ENCODE measurements around the gene SPAG16.

The SPAG16 gene

DNA sequence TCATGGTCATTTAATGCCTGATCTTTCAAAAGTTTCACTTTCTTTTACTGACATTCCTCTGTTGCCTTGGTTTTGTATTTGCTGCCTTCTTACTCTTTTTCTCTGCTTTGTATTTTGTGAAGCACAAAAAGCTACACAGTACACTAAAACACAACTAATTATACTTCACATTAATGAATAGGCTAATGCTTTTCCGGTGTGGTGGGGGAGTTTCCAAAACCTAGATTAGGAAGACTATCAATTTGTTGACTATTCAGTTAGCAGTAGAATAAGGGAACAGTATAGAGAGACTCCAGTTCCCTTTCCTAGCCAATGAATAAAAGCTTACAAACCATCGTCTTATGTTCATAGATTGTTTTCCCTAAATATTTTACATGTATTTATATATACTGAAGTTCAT is 468.3 kb downstream of the SPAG16 start:
- no peak overlapping the region for H3K27ac ChIP-seq
- TF ChIP-seq, protein P1, sequence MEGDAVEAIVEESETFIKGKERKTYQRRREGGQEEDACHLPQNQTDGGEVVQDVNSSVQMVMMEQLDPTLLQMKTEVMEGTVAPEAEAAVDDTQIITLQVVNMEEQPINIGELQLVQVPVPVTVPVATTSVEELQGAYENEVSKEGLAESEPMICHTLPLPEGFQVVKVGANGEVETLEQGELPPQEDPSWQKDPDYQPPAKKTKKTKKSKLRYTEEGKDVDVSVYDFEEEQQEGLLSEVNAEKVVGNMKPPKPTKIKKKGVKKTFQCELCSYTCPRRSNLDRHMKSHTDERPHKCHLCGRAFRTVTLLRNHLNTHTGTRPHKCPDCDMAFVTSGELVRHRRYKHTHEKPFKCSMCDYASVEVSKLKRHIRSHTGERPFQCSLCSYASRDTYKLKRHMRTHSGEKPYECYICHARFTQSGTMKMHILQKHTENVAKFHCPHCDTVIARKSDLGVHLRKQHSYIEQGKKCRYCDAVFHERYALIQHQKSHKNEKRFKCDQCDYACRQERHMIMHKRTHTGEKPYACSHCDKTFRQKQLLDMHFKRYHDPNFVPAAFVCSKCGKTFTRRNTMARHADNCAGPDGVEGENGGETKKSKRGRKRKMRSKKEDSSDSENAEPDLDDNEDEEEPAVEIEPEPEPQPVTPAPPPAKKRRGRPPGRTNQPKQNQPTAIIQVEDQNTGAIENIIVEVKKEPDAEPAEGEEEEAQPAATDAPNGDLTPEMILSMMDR (conservative IDR thresholded peaks at IDR 0.05): no peak

DNA sequence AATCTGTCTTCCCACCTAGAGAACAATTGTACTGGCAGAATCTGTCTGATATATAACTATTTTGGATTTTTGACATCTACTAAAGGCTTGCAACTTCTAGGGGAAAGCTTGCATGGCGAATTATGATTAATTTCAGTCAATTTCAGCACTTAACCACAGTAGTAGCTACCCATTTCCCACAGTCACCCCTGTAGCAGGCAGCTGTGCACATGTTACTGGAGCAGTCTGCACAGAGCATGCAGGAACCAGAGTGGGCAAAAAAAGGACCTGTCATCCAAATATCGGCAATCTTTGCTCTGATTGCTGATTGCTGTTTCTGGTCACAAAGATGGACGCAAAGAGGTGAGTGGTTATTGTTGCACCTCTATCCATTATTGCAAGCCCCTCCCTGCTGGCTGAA is 473.3 kb downstream of the SPAG16 start:
- TF ChIP-seq, protein P1 (conservative IDR thresholded peaks at IDR 0.05): no peak
- H3K27ac ChIP-seq: no peak overlapping the region

DNA sequence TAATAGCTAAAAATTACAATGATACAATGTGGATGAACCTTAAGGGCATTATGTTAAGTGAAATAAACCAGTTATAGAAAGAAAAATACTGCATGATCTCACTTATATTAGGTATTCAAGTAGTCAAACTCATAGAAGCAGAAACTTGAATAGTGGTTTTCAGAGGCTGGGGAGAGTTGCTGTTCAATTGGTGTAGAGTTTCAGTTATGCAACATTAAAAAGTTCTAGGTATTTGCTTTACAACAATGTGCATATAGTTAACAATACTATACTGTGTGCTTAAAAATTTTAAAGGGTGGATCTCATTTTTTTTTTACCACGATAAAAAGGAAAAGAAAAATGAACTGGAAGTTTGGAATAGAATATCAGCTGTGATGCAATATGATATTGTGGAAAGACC is 479.1 kb downstream of the SPAG16 start:
- TF ChIP-seq, protein P1 (conservative IDR thresholded peaks at IDR 0.05): no peak
- no peak overlapping the region for H3K27ac ChIP-seq

DNA sequence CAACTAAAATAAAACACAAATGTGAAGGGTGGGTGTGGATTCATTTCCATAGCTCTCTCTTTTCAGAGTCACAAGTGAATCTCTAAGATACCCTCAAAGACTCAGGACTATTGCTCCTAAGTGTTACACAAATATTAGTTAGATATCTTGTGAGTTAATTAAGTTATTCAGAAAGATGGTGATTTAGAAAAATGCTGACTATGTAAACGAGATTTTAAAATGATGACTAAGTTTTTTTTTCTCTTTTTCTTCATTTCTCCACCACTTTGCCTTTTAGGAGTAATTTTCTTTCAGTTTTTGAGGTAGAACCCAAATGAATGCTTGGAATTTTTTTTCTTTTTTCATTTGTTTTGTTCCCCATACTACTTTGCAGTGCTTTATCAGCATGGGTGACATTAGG is 479.7 kb downstream of the SPAG16 start:
- TF ChIP-seq, protein P1 (conservative IDR thresholded peaks at IDR 0.05): no peak

DNA sequence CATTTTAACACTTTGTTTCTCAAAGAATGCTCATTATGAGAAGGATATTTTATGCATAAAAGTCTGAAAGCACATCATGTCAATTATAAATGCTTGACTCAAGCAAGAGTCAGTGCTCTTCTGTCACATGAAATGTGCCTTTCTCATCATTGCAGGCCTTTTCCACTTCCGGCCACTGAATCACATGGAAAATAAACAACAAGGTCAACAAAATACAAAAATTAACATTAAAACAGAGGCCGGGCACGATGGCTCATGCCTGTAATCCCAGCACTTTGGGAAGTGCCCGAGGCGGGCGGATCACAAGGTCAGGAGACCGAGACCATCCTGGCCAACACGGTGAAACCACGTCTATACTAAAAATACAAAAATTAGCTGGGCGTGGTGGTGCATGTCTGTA is 480.6 kb downstream of the SPAG16 start:
- TF ChIP-seq, protein P1 (conservative IDR thresholded peaks at IDR 0.05): no peak
- H3K27ac ChIP-seq: no peak overlapping the region

More for the DNA sequence above, 479.7 kb downstream of the SPAG16 start:
- no peak overlapping the region for H3K27ac ChIP-seq

DNA sequence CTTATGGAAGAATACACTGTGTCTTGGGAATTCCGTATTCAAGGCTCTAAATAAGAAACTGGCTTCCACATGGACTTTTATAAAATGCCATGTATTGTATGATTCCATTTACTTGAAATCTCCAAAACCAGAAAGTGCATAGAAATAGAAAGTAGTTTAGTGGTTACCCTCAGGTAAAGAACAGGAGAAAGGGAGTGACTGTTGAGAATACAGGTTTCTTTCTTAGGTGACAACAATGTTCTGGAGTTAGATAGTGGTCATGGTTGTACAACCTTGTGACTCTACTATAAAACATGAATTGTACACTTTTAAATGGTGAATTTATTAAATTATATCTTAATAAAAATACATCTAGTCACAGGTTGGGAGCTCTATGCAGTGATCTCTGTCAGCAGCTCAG is 481.8 kb downstream of the SPAG16 start:
- TF ChIP-seq, protein P1 (conservative IDR thresholded peaks at IDR 0.05): no peak
- H3K27ac ChIP-seq: no peak overlapping the region

DNA sequence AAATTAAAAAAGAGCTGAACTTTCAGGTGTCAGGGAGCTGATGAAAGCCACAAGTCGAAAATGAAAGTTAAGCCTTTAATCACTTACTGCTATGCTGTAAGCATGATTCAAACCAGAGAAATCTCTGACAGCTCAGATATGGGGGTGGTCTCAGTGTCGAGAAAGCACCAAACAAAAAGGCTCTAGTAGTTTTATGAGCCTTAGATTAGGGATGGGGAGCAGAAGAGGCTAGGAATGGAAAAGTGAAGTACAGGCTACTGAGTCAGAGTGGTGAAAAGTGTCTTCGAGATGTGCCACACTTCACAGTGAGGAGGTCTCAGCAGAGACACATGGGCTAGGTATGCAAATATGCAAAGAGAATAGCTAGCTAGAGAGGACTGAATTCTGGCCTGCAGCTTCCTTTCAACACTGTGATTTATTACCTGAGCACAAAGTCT is 482.2 kb downstream of the SPAG16 start:
- H3K27ac ChIP-seq: no peak overlapping the region
- TF ChIP-seq, protein P1 (conservative IDR thresholded peaks at IDR 0.05): no peak

DNA sequence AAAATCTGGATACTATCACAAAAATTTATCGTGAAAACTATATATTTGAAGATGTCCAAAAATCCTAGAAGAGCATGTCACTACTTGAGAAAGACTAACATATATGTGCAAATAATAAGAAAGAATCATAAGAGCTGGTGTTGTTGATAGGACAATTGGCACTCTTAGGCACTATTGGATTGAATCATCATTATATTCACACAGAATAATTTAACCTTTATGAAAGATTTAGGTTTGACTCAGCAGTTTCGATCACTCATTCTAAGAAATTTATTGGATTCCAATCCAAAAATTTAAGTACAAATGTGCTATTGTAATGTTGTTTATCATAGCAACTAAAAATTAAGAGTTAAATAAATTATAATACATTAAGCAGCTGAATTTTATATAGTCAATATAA is 503.6 kb downstream of the SPAG16 start:
- no peak overlapping the region for H3K27ac ChIP-seq
- TF ChIP-seq, protein P1 (conservative IDR thresholded peaks at IDR 0.05): no peak
